ENCODE results near the gene ARHGEF40.

DNA sequence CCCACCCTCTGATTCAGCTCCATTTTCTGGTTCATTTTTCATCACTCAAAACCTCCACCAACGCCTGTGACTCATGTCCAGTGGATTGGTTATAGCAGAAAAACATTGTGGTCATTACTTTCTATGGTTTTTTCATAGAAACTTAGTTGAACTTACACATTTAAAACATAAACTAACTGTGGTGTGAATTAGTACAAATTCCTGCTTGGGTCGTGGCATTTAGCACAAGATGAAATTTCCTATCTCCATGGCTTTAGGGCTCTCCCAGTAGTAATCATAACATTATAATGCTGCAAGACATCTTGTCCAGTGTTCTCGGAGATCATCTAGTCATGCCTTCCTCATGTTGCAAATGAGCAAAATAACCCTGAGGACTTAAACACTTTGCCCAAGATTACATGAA is 20.8 kb upstream of the ARHGEF40 start:
- TF ChIP-seq, protein P1, sequence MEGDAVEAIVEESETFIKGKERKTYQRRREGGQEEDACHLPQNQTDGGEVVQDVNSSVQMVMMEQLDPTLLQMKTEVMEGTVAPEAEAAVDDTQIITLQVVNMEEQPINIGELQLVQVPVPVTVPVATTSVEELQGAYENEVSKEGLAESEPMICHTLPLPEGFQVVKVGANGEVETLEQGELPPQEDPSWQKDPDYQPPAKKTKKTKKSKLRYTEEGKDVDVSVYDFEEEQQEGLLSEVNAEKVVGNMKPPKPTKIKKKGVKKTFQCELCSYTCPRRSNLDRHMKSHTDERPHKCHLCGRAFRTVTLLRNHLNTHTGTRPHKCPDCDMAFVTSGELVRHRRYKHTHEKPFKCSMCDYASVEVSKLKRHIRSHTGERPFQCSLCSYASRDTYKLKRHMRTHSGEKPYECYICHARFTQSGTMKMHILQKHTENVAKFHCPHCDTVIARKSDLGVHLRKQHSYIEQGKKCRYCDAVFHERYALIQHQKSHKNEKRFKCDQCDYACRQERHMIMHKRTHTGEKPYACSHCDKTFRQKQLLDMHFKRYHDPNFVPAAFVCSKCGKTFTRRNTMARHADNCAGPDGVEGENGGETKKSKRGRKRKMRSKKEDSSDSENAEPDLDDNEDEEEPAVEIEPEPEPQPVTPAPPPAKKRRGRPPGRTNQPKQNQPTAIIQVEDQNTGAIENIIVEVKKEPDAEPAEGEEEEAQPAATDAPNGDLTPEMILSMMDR (IDR thresholded peaks at IDR 0.05) = no peak
- TF ChIP-seq POLR2A (IDR thresholded peaks at IDR 0.05) (no peak), EP300 (IDR thresholded peaks at IDR 0.05) (no peak), POLR2AphosphoS5 (IDR thresholded peaks at IDR 0.05) (no peak)
